SIG-M5 treated with dmso at 0.1 percent for 504 hours (cell line): ENCODE data around the gene MSMO1.
"Not testable (repeated sequence)": the region's sequence is repeated elsewhere in the genome, so short reads cannot be mapped to it uniquely, and the experiment has no call there.

Experiments used
- DNase-seq: peaks from one replicate; lab custom pipeline; 2025; ENCODE audit not compliant: unreplicated experiment; lab: John Stamatoyannopoulos, UW

Gene MSMO1

DNA sequence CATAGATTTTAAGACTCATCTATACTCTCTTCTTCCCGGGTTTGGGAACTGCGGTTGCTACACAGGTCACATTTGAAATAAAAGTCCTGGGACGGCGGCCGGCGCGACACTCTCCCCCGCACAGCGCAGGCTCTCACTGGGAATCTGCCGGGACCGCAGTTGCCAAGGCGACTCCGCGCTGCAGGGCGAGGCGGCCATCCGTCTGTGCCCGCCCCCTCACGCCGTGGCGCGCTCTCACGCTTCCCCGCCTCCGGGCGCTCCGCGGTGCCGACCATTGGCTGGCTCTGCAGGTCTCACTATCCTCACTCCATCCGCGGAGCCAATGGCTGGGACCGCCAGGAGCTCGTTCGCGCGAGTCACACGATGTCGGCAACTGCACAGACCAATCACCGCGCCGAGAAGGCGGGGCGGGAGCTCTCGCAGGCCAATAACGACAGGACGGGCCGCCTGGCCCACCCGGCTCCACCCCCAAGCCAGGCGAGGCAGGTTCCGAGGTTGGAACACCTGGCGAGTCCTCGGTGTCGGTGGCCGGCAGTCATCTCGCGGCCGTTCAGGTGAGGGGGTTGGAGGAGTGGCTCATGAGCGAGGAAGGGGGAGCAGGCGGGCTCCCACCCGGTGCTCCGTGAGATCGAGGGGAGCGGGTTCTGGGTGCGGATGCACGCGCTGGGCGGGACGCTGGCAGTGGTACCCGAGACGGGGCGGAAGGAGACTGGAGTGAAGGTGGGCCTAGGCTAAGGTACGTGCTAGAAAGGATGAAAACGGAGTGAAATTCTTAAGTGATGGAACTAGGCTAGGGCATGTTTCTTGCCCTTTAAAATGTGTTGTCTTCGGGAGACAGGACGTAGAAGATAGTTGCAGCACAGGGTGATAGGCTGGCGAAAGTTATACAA, at the start of gene MSMO1:
Gene MSMO1 (plus strand): TSS at position 459 of the 890 bp plus-strand sequence. CDS start 5,702 bp downstream, outside the sequence.
- peak; percentile 95 for DNase-seq

DNA sequence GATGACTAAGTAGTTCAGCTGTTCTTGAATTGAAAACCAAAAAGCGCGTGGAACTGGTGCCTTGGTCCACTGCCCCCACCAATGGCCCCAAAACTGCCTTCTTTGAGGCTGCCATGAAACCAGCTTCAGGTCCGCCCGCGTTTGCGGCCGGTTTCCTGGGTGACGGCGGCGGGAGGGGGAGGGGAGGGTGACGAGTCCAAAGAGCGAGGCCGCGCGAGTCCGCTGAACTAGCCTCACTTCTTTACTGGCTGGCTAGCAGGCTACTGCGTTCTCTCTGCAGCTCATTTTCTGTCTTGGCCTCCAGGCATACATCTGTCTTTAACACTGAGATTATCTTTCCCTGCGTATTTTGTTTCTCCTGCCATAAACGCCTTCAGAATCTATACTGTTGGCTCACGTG, 47.9 kb upstream of the MSMO1 start:
- not testable (repeated sequence) for DNase-seq

DNA sequence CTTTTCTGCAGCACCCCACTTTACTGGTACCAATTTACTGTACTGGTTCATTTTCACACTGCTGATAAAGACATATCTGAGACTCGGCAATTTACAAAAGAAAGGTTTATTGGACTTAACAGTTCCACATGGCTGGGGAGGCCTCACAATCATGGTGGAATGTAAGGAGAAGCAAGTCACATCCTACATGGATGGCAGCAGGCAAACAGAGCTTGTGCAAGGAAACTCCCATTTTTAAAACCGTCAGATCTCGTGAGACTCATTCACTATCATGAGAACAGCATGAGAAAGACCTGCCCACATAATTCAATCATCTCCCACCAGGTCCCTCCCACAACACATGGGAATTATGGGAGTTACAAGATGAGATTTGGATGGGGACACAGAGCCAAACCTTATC, 42.8 kb upstream of the MSMO1 start:
- DNase-seq, result not testable (repeated sequence)

DNA sequence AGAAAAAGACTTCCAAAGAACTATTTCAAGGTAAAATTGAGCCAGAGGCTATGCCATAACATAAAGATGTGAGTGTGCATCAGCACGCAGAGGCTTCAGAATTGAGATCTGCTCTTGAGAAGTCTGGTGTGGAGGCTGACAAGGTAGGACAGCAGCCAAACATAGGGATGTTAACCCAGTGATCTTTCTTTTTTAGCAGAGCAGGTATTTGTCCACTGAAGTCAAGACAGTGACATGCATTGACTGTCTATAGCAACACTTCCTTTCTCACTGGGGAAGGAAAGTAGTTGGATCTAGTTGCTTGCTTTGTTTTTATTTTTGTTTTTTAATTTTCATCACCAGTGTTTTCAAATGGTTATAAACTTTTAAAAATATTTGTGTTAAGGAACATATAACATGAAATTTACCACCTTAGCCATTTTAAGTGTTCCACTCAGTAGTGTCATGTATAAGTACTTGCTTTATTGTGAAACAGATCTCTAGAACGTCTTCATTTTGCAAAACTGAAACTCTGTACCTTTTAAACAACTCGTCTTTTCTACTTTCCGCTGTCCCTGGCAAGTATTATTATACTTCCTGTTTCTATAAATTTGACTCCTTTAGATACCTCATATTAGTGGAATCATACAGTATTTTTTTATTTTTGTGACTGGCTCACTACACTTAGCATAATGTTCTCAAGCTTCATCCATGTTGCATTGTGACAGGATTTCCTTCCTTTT, 40.7 kb upstream of the MSMO1 start:
- DNase-seq, result peak; percentile 49

DNA sequence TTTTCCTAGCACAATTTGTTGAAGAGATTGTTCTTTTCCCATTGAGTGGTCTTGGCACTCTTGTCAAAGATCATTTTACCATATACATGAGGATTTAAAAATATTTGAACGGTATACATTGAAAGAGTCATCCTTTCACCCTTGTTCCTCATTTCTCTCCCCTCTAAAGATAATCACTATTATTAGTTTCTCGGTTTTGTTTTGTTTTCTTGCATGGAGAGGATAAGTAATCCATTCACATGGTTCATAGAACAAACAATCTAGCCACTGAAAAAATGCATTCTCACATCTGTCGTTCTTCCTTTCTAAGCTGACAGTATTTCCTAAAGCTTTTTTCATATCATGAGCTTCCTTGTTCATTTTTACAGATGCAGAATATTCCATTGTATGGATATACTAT, 39.2 kb upstream of the MSMO1 start:
- no peak for DNase-seq

DNA sequence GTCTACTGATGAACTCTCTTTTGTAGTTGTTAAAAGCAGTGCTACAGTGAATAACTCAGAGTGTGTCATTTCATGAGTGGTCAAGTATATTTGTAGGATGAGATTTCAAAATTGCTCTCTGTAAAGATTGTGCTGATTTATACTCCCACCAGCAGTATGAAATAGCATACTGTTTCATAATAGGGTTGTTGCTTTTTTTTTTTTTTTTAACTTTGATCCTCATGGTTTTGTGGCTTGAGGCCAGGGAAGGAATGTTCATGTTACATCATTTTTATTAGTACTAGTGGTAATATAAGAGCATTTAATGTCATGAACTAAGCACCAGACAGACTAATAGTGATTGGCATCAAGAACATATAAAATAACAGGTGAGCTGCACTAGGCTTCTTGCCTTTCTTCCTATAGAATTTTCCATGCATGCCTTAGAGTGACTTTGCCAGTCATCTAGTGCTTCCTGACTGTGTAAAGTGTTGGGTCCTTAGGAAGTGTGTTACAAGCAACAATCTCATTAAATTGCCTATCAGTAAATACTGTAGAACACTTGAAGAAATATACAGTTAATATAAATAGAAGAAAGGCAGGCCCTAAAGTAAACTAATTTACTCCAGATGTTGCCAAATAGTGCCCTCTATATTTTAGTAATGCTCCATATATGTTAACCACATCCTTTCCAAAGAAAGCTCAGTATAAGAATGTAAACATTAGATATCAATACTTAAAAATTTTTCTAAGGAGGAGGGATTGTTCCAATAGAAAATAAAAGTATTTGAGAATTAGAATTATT, 38.6 kb upstream of the MSMO1 start:
- peak; percentile 9 for DNase-seq

DNA sequence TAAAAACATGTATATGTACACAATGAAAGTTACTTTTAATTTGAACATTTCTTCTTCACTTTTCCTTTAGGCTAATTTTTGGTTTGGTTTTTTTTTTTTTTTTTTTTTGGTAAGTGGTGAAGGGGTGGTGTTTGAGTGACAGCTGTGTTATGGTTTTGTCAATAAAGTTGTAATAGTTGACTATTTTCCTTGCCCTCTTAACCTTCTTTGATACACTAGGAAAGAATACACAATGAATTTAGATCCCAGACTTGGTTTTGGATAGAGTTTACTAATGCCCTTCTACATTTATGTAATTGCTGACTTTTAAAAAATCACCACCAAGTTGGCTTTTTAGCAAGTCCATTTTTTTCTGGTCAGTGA, 38.1 kb upstream of the MSMO1 start:
- no peak for DNase-seq

DNA sequence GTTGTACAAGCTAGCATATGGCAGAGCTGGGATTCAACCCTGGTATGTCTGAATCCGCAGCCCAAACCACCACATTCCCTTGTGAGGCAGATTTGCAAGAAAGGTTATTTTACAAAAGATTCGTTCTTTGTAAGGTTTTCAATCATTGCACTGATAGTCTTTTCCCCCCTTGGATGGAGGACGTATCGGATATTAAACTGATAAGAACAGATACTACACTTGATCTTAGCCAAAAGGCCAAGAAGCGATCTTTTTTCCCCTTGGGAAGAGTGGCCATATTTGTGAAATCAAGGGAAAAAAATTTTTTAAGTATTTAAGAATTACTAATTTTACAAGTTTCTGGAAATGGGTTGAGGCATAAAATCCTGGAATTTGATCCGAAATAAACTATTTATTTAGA, 34.4 kb upstream of the MSMO1 start:
- DNase-seq, result peak; percentile 36

DNA sequence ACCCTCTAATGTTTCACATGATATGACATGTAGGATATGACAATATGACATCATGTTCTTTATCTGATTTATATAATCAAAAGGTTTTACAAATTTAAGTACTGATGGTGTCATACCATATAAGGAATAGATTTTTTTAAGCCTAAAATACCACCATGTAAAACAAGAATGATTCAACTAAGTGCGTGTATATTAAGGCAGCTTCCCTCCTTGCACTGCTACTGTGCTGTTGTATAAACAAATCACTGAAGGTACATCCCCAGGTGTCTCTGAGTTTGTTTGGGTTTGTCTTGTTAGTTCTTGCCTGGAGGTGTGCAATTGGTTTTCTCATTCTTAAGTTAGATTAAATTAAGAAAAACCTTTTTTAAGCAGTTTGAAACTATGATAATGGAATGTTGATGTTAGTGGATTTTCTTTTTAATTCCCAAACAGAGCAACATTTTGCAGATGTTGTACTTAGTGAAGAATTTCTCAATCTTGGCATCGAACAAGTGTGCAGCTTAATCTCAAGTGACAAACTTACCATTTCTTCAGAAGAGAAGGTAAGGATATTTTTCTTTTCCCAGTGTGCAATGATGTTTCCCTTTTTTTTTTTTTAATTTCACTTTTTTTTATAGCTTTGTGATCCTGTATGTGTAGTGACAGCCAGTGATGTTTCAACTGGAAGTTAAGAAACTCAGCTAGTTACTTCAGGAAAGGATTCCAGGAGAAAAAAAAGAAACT, 33.4 kb upstream of the MSMO1 start:
- no peak for DNase-seq

DNA sequence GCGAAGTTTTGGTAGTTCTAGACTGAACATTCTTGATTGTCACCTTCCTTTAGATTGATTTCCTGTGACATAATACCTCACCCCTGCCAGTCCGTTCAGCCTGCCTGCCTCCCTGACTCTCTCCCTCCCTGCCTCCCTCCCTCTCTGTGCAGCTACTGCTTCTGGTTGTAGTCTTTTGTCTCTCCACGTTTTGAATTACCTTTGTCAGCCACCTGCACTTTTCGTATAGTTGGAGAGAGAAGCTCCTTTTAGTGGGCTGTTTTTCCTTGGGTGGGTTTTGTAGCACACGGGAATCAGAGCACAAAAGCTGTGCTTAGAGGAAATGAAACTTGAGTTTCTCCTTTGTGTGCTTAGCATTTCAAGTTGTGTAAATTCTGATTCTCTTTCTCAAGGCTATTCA, 32.6 kb upstream of the MSMO1 start:
- DNase-seq, result peak; percentile 8

DNA sequence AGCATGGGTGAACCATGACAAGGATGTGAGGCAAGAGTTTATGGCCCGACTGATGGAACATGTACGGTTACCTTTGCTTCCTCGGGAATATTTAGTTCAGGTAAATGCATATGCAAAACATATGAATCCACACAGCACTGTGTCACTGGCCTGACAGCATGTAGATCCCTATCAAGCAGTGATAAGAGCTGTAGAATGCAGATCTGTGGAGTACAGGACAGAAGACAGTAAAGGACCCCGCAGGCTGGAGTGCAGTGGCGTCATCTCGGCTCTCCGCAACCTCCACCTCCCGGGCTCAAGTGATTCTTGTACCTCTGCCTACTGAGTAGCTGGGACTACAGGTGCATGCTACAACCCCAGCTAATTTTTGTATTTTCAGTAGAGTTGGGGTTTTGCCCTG, 29.8 kb upstream of the MSMO1 start:
- no peak for DNase-seq

DNA sequence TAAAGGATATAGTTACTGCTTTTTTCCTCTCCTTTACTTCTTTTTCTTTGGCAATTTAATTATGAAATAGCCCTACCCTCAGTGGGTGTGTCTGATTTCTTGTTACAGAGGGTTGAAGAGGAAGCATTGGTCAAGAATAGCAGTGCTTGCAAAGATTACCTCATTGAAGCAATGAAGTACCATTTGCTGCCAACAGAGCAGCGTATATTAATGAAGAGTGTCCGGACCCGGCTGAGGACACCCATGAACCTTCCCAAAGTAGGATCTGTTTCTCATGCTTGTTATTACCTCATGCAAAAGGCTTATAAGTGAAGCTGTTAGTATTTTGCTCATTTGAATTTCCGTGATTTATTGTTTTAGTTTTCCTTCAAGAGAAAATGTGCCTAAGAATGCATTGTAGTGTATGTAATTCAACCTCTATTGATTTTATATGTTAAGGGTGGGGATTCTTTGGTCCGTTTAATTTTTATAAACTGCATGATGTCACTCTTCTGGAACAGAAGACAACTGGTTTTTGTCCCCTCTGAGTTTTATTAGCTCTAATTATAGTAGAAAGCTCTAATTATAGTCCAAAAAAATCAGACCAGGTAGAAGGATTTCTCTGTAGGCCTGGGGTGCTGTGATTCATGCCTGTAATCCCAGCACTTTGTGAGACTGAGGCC, 27.9 kb upstream of the MSMO1 start:
- DNase-seq, result peak; percentile 61

DNA sequence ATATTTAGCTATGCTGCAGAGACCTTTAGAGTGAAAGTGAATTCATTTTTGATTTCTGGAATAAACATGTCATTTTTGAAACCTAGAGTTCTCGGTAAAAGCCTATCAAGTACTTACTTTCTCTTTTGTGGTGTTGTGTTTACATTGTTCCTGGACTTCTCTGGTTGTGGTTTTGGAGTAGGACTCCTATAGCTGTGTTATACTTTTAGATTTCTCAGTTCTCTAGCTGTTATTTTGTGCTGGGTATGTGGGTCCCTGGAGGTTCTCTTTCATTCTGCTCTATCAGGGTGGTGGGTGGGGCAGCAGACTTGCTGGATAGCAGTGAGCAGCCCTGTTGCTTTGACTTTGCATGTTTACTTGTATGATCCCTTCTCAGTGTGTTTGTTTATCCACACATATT, 25.6 kb upstream of the MSMO1 start:
- DNase-seq, result no peak

DNA sequence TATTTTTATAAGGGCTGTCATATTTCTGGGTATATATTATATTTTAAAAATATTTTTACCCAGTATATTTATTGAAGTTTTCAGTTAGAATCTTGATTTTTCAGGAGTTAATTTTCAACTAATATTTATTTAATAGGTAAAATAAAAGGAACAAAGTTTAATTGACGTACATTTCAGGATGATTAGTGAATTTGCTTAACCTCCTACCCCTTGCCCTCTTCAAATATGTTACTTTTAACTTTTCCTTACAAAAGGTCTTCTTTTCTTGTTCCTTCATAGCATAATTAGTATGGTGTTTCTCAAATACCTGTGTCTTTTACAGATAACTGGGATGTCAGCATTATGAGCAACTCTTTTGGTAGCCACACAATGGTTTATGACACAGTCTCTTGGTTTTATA, 24.8 kb upstream of the MSMO1 start:
- no peak for DNase-seq

DNA sequence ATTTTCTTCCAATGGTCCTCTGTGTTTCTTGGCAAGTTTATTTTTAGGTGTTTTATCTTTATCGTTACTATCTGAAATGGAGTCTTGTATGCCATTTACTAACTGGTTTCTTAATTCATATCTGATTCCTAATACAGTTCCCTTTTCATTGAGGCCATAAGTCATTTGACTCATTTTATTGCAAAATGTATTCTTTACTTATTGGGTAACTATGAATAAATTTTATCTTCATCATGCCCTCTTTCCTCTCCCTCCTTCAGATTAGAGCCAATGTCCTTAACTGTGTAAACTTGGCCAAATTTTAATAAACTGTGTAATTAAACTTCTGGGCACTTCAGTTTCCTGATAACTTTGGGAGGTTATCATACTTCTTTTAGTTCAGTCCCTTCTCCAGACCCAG, 19.3 kb upstream of the MSMO1 start:
- DNase-seq, result no peak

DNA sequence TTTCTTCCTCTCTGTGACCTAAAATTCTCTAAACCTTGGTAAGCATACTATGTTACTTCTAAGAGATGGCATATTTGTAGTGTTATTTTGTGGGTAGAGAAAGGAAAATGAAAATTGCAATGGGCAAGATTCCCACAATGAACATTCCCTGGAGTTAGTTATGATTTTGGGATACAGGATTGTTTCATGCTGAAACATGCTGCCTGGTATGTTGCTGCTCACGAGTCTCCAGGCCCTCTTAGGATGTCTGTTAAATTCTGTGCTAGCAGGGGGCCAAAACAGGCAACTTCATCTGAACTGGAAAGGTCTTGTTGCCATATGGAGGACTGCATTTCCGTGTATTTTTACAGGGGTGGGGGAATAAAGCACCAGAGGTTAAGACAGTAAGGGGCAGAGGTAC, 18.9 kb upstream of the MSMO1 start:
- DNase-seq, result no peak

DNA sequence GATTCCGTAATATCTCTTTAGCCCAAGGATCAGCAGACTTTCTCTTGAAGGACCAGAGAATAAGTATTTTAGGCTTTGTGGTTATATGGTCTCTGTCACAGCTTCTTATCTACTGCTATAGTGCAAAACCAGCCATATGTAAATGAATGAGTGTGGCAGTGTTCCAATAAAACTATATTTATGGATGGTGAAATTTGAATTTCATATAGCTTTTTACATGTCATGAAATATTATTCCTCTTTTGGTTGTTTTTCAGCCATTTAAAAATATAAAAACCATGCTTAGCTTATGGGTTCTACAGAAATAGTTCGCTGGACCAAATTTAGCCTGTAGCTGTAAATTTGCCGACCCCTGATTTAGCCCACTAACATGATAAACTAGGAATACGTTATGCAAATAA, 18.0 kb upstream of the MSMO1 start:
- DNase-seq, result no peak

DNA sequence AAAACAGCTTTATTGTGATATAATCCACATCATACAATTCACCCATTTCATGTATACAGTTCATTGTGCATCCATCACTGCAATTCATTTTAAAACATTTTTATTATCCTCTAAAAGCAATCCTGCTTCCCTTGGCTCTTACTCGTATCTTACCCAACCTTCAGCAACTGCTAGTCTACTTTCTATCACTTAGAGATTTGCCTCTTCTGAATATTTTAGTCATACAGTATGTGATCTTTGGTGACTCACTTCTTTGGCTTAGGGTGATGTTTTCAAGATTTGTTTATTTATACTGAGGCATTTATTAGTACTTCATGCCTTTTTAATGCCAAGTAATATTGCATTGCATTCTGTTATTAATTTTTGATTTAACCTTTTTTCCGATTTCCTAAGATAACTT, 15.0 kb upstream of the MSMO1 start:
- no peak for DNase-seq

DNA sequence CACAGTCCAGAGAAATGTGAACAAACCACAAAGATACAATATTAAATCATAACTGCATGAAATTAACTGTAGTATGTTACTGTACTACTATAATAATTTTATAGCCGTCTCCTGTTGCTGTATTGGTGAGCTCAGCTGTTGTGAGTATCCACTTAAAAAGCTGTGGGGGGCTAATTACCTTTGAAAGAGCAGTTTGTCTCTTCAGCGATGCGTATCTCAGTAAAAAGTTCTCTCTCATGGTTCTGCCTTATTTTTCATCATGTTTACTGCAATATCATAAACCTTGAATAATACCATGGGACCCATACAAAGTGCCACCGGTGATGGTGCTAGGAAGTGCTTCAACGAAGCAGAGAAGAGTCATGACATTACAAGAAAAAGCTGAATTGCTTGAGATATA, 8.4 kb upstream of the MSMO1 start:
- DNase-seq, result no peak

DNA sequence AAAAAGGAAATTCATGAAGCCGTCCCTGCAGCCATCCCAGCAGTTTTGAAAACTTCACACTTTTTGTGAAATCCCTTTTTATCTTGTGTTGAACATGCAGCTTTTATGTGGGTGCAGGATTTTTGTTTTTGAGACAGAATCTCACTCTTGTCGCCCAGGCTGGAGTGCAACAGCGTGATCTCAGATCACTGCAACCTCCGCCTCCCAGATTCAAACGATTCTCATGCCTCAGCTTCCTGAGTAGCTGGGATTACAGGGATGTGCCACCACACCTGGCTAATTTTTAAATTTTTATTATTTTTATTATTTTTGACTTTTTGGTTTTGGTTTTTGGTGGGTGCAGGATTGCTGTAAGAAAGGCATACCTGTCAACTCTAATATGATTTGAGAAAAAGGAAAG, 8.0 kb upstream of the MSMO1 start:
- DNase-seq, result no peak
